BLaER1 treated with 17β-estradiol and CSF1 and Interleukin-3, amounts not matched to agents 10 nM and 100 nM (cell line): Measurements from ENCODE around the gene HDAC11.
"Not testable (repeated sequence)": the region's sequence is repeated elsewhere in the genome, so short reads cannot be mapped to it uniquely, and the experiment has no call there.

Experiments
- H3K27ac ChIP-seq, 11 experiments: shearing (Covaris generic); formaldehyde crosslinking; 2 replicates each; pipeline ENCODE4 v1.8.1; 2022
- H3K27me3 ChIP-seq, 11 experiments: shearing (Covaris generic); formaldehyde crosslinking; 2 replicates each; pipeline ENCODE4 v1.8.1; 2022
- H3K36me3 ChIP-seq, 11 experiments: shearing (Covaris generic); formaldehyde crosslinking; 2 replicates each; pipeline ENCODE4 v1.8.1; 2022
- H3K4me1 ChIP-seq, 10 experiments: shearing (Covaris generic); formaldehyde crosslinking; 2 replicates each; pipeline ENCODE4 v1.8.1; 2022
- H3K4me2 ChIP-seq, 11 experiments: shearing (Covaris generic); formaldehyde crosslinking; 2 replicates each; pipeline ENCODE4 v1.8.1; 2022
- H3K4me3 ChIP-seq, 10 experiments: shearing (Covaris generic); formaldehyde crosslinking; 2 replicates each; pipeline ENCODE4 v1.8.1; 2022
- H3K9ac ChIP-seq, 11 experiments: shearing (Covaris generic); formaldehyde crosslinking; 2 replicates each; pipeline ENCODE4 v1.8.1; 2022
- H3K9me3 ChIP-seq, 11 experiments: shearing (Covaris generic); formaldehyde crosslinking; replicated peaks in 1 of 11; 2 replicates each; pipeline ENCODE4 v1.8.1; 2022
- H4K20me1 ChIP-seq, 11 experiments: shearing (Covaris generic); formaldehyde crosslinking; 2 replicates each; pipeline ENCODE4 v1.8.1; 2022
- Cebpa-rat ChIP-seq, 11 experiments: shearing (Covaris generic); IDR thresholded peaks; 2 replicates each; pipeline ENCODE4 v1.8.1; 2022

The HDAC11 gene

DNA sequence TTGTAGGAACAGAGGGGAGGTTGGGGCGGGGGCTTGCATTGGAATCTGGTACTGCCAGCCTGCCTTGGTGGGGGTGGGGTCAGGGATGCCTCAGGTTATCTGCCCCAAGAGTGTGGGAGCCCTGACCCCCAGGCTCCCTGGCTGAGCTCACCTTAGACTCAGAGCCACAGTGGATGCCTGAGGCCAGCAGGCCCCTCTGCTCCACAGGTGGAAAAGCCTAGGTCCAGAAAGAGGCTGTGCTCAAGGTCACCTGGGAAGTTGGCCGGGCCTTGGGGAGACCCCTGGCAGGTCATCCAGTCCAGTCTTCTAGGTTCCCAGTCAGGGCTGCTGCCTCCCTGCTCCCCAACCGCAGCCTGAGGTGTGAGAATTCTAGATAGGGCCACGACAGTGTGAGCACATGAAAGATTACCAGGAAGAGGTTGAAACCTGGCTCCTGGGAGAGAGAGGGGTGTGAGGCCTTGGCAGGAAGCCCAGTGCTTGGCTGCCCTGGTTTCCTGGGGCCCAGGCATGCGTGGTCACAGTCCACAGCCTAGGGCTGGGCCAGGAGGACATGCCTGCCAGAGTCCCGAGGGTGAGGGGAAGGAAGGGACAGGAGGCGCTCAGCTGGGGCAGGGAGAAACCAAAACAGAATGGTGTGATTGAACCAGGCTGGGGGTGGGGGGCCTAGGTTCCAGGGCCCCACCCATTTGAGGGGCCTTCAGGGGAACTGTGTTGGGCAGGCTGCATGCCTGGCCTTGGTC, 4.9 kb downstream of the HDAC11 start:
- Histone ChIP-seq H4K20me1 (no peaks in the 10 kb centered on the region; a peak in 2 of 22 replicates), H3K9ac (peak overlapping the region in 8 of 11 experiments; percentile 33 to 53 (median 43); a peak in 16 of 22 replicates), H3K4me1 (peaks cover 40 to 59% (median 57%) of the 10 kb centered on the region in 10 experiments), H3K27ac (peak overlapping the region in 9 of 11 experiments; percentile 11 to 59 (median 37); a peak in 16 of 22 replicates), H3K4me2 (peak overlapping the region; percentile 80 to 99 (median 85)), H3K4me3 (no peak overlapping the region), H3K36me3 (peaks cover 0 to 5% (median 0%) of the 10 kb centered on the region in 11 experiments; a peak in 3 of 22 replicates), H3K27me3 (no peaks in the 10 kb centered on the region; a peak in 1 of 22 replicates), H3K9me3 (peaks cover 0 to 10% (median 7%) of the 10 kb centered on the region in 11 experiments; a peak in 12 of 22 replicates)
- no peak for TF ChIP-seq Cebpa-rat (IDR thresholded peaks at IDR 0.05)

- peak overlapping the region; percentile 80 to 99 (median 85) for H3K4me2 ChIP-seq
These were observed 5.8 kb downstream of the HDAC11 start for GRCh38 chr3:13485630-13486562.

DNA sequence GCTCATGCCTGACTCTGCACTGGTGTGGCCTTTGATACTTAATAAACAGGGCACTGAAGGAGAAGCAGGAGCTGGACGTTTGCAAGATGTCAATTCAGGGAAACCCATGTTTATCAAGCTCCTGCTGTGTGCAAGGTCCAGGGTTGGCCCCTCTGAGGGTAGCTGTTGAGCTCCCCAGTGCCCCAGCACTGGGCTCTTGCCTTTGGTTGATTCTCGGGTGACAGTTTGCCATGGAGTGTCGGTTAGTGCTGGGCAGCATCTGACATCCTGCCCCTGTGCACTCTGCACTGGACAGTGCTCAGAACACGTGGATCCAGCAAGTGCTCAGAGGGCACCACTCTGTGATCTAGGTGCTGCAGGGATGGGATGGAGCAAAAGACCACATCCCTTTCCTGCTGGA, 7.3 kb downstream of the HDAC11 start:
- H3K27me3 ChIP-seq = no peaks in the 10 kb centered on the region
- H3K4me1 ChIP-seq = peaks cover 25 to 38% (median 37%) of the 10 kb centered on the region in 10 experiments
- no peak overlapping the region for H3K9ac ChIP-seq
- H3K9me3 ChIP-seq = peaks cover 0 to 14% (median 11%) of the 10 kb centered on the region in 11 experiments; a peak in 12 of 22 replicates
- no peak overlapping the region for H3K4me3 ChIP-seq
- H3K36me3 ChIP-seq = peaks cover 0 to 5% (median 0%) of the 10 kb centered on the region in 11 experiments; a peak in 4 of 22 replicates
- H4K20me1 ChIP-seq = no peaks in the 10 kb centered on the region; a peak in 1 of 22 replicates
- H3K4me2 ChIP-seq = no peak overlapping the region
- TF ChIP-seq Cebpa-rat (IDR thresholded peaks at IDR 0.05) = no peak
- no peak overlapping the region for H3K27ac ChIP-seq

More at GRCh38 chr3:13485630-13486562, 5.8 kb downstream of the HDAC11 start:
- peak overlapping the region in 9 of 11 experiments; percentile 11 to 59 (median 37); a peak in 10 of 22 replicates for H3K27ac ChIP-seq
- not testable (repeated sequence) for H4K20me1 ChIP-seq, H3K4me3 ChIP-seq, H3K27me3 ChIP-seq, H3K36me3 ChIP-seq
- H3K9ac ChIP-seq = peak overlapping the region in 6 of 11 experiments; percentile 33 to 53 (median 43); a peak in 10 of 22 replicates
- H3K9me3 ChIP-seq = peaks cover 0 to 14% (median 11%) of the 10 kb centered on the region in 11 experiments; a peak in 12 of 22 replicates
- peaks cover 36 to 54% (median 52%) of the 10 kb centered on the region in 10 experiments for H3K4me1 ChIP-seq

GRCh38 chr3:13491206-13491974, 11.3 kb downstream of the HDAC11 start:
- H4K20me1 ChIP-seq = peaks cover 0 to 11% (median 0%) of the 10 kb centered on the region in 11 experiments; a peak in 4 of 22 replicates
- peaks cover 0 to 14% (median 11%) of the 10 kb centered on the region in 11 experiments; a peak in 12 of 22 replicates for H3K9me3 ChIP-seq
- no peak overlapping the region for H3K27ac ChIP-seq
- no peak overlapping the region for H3K4me2 ChIP-seq
- H3K9ac ChIP-seq = no peak overlapping the region
- H3K4me1 ChIP-seq = peaks cover 0 to 4% (median under 1%) of the 10 kb centered on the region in 10 experiments; a peak in 6 of 20 replicates
- no peak overlapping the region for H3K4me3 ChIP-seq
- TF ChIP-seq Cebpa-rat (IDR thresholded peaks at IDR 0.05) = no peak
- peaks cover 0 to 5% (median 0%) of the 10 kb centered on the region in 11 experiments; a peak in 5 of 22 replicates for H3K36me3 ChIP-seq
- no peaks in the 10 kb centered on the region for H3K27me3 ChIP-seq

GRCh38 chr3:13492048-13492447, 11.9 kb downstream of the HDAC11 start:
- Histone ChIP-seq H3K4me2 (no peak overlapping the region), H3K9ac (no peak overlapping the region), H3K4me1 (peaks cover 0 to 7% (median 0%) of the 10 kb centered on the region in 10 experiments; a peak in 4 of 20 replicates), H3K36me3 (peaks cover 0 to 5% (median 0%) of the 10 kb centered on the region in 11 experiments; a peak in 5 of 22 replicates), H3K4me3 (no peak overlapping the region), H3K9me3 (peaks cover 0 to 14% (median 11%) of the 10 kb centered on the region in 11 experiments; a peak in 12 of 22 replicates), H3K27ac (no peak overlapping the region), H4K20me1 (peaks cover 0 to 11% (median 0%) of the 10 kb centered on the region in 11 experiments; a peak in 4 of 22 replicates), H3K27me3 (no peaks in the 10 kb centered on the region)
- no peak for TF ChIP-seq Cebpa-rat (IDR thresholded peaks at IDR 0.05)

GRCh38 chr3:13492976-13493866, 13.1 kb downstream of the HDAC11 start:
- H3K4me3 ChIP-seq = no peak overlapping the region
- H4K20me1 ChIP-seq = peaks cover 0 to 11% (median 0%) of the 10 kb centered on the region in 11 experiments; a peak in 4 of 22 replicates
- H3K4me2 ChIP-seq = no peak overlapping the region
- no peak for TF ChIP-seq Cebpa-rat (IDR thresholded peaks at IDR 0.05)
- no peak overlapping the region for H3K9ac ChIP-seq
- peaks cover 0 to 17% (median 2%) of the 10 kb centered on the region in 10 experiments; a peak in 6 of 20 replicates for H3K4me1 ChIP-seq
- H3K36me3 ChIP-seq = peaks cover 0 to 5% (median 0%) of the 10 kb centered on the region in 11 experiments; a peak in 5 of 22 replicates
- peaks cover 0 to 14% (median 11%) of the 10 kb centered on the region in 11 experiments; a peak in 12 of 22 replicates for H3K9me3 ChIP-seq
- no peaks in the 10 kb centered on the region for H3K27me3 ChIP-seq
- H3K27ac ChIP-seq = no peak overlapping the region

DNA sequence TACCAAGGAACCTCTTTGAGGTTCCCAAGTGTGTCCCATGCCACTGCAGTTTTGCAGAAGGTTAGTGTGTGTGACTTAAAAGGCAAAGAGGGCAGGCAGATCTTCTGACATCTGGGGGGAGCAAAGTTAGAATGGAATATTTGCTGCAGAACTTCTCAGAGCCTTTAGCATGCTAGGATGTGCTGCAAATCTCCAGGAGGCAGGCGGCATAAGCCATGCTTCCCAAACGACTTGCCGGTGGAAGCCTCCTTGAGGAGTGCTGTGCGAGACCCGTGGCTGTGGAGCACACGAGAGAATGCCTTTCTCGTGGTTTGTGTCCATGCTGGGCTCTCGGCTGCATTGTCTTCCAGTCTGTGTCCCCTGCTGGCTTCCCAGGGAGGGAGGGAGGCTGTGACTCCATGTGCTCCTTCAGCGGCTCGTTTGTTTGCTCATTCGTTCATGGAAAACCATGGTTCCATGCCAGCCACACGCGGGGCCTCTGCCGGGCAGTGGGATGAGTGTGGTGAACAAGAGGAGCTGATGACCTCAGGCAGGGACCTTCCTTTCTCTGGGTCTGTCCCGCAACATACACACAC, 13.8 kb downstream of the HDAC11 start:
- peaks cover 0 to 11% (median 0%) of the 10 kb centered on the region in 11 experiments; a peak in 4 of 22 replicates for H4K20me1 ChIP-seq
- H3K27me3 ChIP-seq = no peaks in the 10 kb centered on the region
- no peak overlapping the region for H3K4me3 ChIP-seq
- no peak overlapping the region for H3K4me2 ChIP-seq
- H3K27ac ChIP-seq = no peak overlapping the region
- H3K9ac ChIP-seq = no peak overlapping the region
- no peak for TF ChIP-seq Cebpa-rat (IDR thresholded peaks at IDR 0.05)
- H3K4me1 ChIP-seq = peaks cover 0 to 17% (median 2%) of the 10 kb centered on the region in 10 experiments; a peak in 6 of 20 replicates
- peaks cover 0 to 14% (median 11%) of the 10 kb centered on the region in 11 experiments; a peak in 12 of 22 replicates for H3K9me3 ChIP-seq
- H3K36me3 ChIP-seq = peaks cover 0 to 5% (median 0%) of the 10 kb centered on the region in 11 experiments; a peak in 5 of 22 replicates
